ENCODE measurements around the gene EBPL. TPM values are rescaled to one million over a fixed set of nuclear protein-coding genes. Genes with fewer than 3 reads are reported as not detected.

The EBPL gene
- total RNA-seq, 1 donor from 2014 or later = 59.0 TPM

DNA sequence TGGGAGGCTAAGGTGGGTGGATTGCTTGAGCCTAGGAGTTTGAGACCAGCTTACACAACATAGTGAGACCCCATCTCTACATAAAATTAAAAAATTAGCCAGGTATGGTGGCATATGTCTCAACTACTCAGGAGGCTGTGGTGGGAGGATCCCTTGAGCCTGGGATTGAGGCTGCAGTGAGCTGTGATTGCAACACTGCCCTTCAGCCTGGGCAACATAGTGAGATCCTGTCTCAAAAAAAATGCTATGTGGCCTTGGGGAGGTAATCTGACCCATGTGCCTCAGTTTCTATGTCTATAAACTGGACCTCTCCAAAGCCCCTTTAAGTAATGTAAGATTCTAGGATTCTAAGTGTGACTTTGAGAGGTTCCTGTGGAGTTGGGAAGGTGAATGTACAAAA, 37.8 kb downstream of the EBPL start:
- DNase-seq (ENCODE audit: low spot score) = no peak
- Mint-ChIP-seq H3K4me1 (ENCODE audit: unreplicated experiment) (peaks cover 4% of the 10 kb centered on the region), H3K9me3 (ENCODE audit: unreplicated experiment) (no peaks in the 10 kb centered on the region), H3K27me3 (ENCODE audit: unreplicated experiment) (peaks cover 2% of the 10 kb centered on the region), H3K36me3 (ENCODE audit: low read depth, unreplicated experiment) (peaks cover 5% of the 10 kb centered on the region), H3K27ac (ENCODE audit: unreplicated experiment) (no peak overlapping the region), H3K4me3 (ENCODE audit: unreplicated experiment) (no peak overlapping the region)
- TF ChIP-seq, protein P1, sequence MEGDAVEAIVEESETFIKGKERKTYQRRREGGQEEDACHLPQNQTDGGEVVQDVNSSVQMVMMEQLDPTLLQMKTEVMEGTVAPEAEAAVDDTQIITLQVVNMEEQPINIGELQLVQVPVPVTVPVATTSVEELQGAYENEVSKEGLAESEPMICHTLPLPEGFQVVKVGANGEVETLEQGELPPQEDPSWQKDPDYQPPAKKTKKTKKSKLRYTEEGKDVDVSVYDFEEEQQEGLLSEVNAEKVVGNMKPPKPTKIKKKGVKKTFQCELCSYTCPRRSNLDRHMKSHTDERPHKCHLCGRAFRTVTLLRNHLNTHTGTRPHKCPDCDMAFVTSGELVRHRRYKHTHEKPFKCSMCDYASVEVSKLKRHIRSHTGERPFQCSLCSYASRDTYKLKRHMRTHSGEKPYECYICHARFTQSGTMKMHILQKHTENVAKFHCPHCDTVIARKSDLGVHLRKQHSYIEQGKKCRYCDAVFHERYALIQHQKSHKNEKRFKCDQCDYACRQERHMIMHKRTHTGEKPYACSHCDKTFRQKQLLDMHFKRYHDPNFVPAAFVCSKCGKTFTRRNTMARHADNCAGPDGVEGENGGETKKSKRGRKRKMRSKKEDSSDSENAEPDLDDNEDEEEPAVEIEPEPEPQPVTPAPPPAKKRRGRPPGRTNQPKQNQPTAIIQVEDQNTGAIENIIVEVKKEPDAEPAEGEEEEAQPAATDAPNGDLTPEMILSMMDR (IDR thresholded peaks at IDR 0.05; ENCODE audit: unreplicated experiment) = no peak

GRCh38 chr13:49652355-49653305, 38.7 kb downstream of the EBPL start:
- Mint-ChIP-seq H3K4me1 (ENCODE audit: unreplicated experiment) (peaks cover 4% of the 10 kb centered on the region), H3K9me3 (ENCODE audit: unreplicated experiment) (no peaks in the 10 kb centered on the region), H3K36me3 (ENCODE audit: low read depth, unreplicated experiment) (peaks cover 5% of the 10 kb centered on the region), H3K4me3 (ENCODE audit: unreplicated experiment) (no peak overlapping the region), H3K27ac (ENCODE audit: unreplicated experiment) (no peak overlapping the region), H3K27me3 (ENCODE audit: unreplicated experiment) (peaks cover 2% of the 10 kb centered on the region)
- TF ChIP-seq, protein P1 (IDR thresholded peaks at IDR 0.05; ENCODE audit: unreplicated experiment) = no peak
- peak; percentile 54 for DNase-seq (ENCODE audit: low spot score)

GRCh38 chr13:49651570-49652354, 39.5 kb downstream of the EBPL start:
- DNase-seq (ENCODE audit: low spot score) = no peak
- H3K36me3 Mint-ChIP-seq (ENCODE audit: low read depth, unreplicated experiment) = peaks cover 5% of the 10 kb centered on the region
- H3K27ac Mint-ChIP-seq (ENCODE audit: unreplicated experiment) = no peak overlapping the region
- H3K27me3 Mint-ChIP-seq (ENCODE audit: unreplicated experiment) = peaks cover 2% of the 10 kb centered on the region
- H3K4me3 Mint-ChIP-seq (ENCODE audit: unreplicated experiment) = no peak overlapping the region
- TF ChIP-seq, protein P1 (IDR thresholded peaks at IDR 0.05; ENCODE audit: unreplicated experiment) = no peak
- H3K4me1 Mint-ChIP-seq (ENCODE audit: unreplicated experiment) = peaks cover 4% of the 10 kb centered on the region
- no peaks in the 10 kb centered on the region for H3K9me3 Mint-ChIP-seq (ENCODE audit: unreplicated experiment)

DNA sequence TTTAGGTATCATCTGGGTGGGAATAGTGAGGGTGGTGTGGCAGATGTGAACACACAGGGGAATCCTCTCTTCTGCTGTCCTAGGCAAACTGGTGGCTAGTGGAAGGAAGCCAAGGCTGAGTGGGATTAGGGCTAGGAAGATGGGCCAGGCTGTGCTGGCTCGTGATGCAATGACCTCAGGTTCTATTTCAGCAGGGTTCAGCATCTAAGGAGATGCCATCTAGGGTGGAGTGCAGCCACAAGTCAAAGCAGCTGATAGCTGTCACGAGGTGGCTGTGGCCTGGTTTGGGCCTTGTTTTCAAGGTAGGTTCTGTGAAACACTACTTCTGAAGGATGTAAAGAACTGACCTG, 41.3 kb downstream of the EBPL start:
- H3K4me1 Mint-ChIP-seq (ENCODE audit: unreplicated experiment) = peaks cover 4% of the 10 kb centered on the region
- H3K27me3 Mint-ChIP-seq (ENCODE audit: unreplicated experiment) = peaks cover 1% of the 10 kb centered on the region
- TF ChIP-seq, protein P1 (IDR thresholded peaks at IDR 0.05; ENCODE audit: unreplicated experiment) = no peak
- H3K36me3 Mint-ChIP-seq (ENCODE audit: low read depth, unreplicated experiment) = no peaks in the 10 kb centered on the region
- H3K9me3 Mint-ChIP-seq (ENCODE audit: unreplicated experiment) = no peaks in the 10 kb centered on the region
- no peak overlapping the region for H3K4me3 Mint-ChIP-seq (ENCODE audit: unreplicated experiment)
- no peak overlapping the region for H3K27ac Mint-ChIP-seq (ENCODE audit: unreplicated experiment)
- no peak for DNase-seq (ENCODE audit: low spot score)
